Measurements from ENCODE around the gene SEMA5B.

Gene SEMA5B

DNA sequence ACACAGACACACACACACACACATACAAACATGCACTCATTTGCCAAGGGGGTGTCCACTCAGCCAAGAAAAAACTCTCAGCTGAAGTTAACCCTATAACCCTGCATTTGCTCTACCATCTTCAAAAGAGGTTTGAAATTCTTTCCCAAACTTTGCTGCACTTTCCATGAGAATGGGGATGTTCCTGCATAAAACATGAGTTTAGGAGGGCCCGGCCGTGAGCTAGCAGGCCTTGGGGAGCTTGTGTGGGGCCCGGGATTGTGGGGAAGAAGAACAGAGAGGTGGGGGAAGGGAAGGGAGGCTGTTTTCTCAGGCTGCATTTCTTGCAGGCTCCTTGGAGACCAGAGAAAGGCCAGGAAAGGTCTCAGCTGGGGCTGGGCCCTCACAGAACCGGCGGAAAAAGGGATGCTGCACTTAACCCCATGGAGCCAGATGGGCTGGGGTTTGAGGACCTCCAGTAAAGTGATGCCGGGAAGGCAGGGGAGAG lies 40.8 kb downstream of the SEMA5B start:
- no peak overlapping the region for H3K4me2 ChIP-seq (ENCODE audit: low read depth, low read length)
- H3K4me3 ChIP-seq (ENCODE audit: low read length): no peak overlapping the region
- H3K9me3 ChIP-seq (replicated peaks; ENCODE audit: insufficient read depth, low read length): no peaks in the 10 kb centered on the region
- H3K9ac ChIP-seq (ENCODE audit: low read length): no peak overlapping the region
- no peaks in the 10 kb centered on the region for H3F3A ChIP-seq (ENCODE audit: insufficient read depth, low read length)
- no peaks in the 10 kb centered on the region for H3K79me2 ChIP-seq (ENCODE audit: low read length)
- H3K4me1 ChIP-seq (ENCODE audit: low read length): no peaks in the 10 kb centered on the region
- no peak for DNase-seq
- no peaks in the 10 kb centered on the region for H3K36me3 ChIP-seq (replicated peaks; ENCODE audit: insufficient read depth, low read length)
- TF ChIP-seq EZH2phosphoT487 (IDR thresholded peaks at IDR 0.05; ENCODE audit: low read length): no peak
- TF ChIP-seq, protein P1, sequence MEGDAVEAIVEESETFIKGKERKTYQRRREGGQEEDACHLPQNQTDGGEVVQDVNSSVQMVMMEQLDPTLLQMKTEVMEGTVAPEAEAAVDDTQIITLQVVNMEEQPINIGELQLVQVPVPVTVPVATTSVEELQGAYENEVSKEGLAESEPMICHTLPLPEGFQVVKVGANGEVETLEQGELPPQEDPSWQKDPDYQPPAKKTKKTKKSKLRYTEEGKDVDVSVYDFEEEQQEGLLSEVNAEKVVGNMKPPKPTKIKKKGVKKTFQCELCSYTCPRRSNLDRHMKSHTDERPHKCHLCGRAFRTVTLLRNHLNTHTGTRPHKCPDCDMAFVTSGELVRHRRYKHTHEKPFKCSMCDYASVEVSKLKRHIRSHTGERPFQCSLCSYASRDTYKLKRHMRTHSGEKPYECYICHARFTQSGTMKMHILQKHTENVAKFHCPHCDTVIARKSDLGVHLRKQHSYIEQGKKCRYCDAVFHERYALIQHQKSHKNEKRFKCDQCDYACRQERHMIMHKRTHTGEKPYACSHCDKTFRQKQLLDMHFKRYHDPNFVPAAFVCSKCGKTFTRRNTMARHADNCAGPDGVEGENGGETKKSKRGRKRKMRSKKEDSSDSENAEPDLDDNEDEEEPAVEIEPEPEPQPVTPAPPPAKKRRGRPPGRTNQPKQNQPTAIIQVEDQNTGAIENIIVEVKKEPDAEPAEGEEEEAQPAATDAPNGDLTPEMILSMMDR (IDR thresholded peaks at IDR 0.05; ENCODE audit: low read length): no peak
- no peak for TF ChIP-seq EZH2 (optimal IDR thresholded peaks at IDR 0.05; ENCODE audit: low read depth, low read length)
- H2AFZ ChIP-seq (ENCODE audit: low read length): no peak overlapping the region
- H3K27ac ChIP-seq (ENCODE audit: low read length): no peak overlapping the region
- H3K9me2 ChIP-seq (replicated peaks; ENCODE audit: insufficient read depth, low read length): no peaks in the 10 kb centered on the region
- H4K20me1 ChIP-seq (ENCODE audit: insufficient read depth, low read length): no peaks in the 10 kb centered on the region
- H3K27me3 ChIP-seq (replicated peaks; ENCODE audit: insufficient read depth, low read length): no peaks in the 10 kb centered on the region

DNA sequence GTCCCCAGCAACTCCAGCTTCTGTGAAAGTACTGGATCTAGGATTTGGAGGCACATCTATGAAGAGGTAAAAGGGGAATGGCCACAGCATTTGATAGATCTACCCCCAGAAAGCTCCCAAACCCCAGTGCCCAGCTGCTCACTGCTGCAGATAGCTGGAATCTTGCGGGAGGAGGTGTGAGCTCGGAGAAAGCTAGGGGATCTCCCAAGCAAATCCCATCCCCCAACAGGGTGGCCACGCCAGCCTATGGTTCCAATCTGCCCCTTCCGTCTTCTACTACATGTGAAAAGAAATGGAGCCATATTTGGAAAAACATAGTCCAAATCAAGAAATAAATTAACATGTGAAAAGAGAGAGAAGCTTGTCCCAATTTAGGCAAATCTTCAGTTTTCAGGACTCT lies 42.0 kb downstream of the SEMA5B start:
- TF ChIP-seq EZH2 (optimal IDR thresholded peaks at IDR 0.05; ENCODE audit: low read depth, low read length) (no peak), EZH2phosphoT487 (IDR thresholded peaks at IDR 0.05; ENCODE audit: low read length) (no peak)
- TF ChIP-seq, protein P1 (IDR thresholded peaks at IDR 0.05; ENCODE audit: low read length): no peak
- Histone ChIP-seq H4K20me1 (ENCODE audit: insufficient read depth, low read length) (no peaks in the 10 kb centered on the region), H3F3A (ENCODE audit: insufficient read depth, low read length) (no peaks in the 10 kb centered on the region), H3K9me2 (replicated peaks; ENCODE audit: insufficient read depth, low read length) (no peaks in the 10 kb centered on the region), H3K9ac (ENCODE audit: low read length) (no peak overlapping the region), H3K36me3 (replicated peaks; ENCODE audit: insufficient read depth, low read length) (no peaks in the 10 kb centered on the region), H3K4me2 (ENCODE audit: low read depth, low read length) (no peak overlapping the region), H2AFZ (ENCODE audit: low read length) (no peak overlapping the region), H3K4me1 (ENCODE audit: low read length) (no peaks in the 10 kb centered on the region), H3K27me3 (replicated peaks; ENCODE audit: insufficient read depth, low read length) (no peaks in the 10 kb centered on the region), H3K27ac (ENCODE audit: low read length) (no peak overlapping the region), H3K4me3 (ENCODE audit: low read length) (no peak overlapping the region), H3K9me3 (replicated peaks; ENCODE audit: insufficient read depth, low read length) (no peaks in the 10 kb centered on the region), H3K79me2 (ENCODE audit: low read length) (no peaks in the 10 kb centered on the region)
- DNase-seq: no peak

DNA sequence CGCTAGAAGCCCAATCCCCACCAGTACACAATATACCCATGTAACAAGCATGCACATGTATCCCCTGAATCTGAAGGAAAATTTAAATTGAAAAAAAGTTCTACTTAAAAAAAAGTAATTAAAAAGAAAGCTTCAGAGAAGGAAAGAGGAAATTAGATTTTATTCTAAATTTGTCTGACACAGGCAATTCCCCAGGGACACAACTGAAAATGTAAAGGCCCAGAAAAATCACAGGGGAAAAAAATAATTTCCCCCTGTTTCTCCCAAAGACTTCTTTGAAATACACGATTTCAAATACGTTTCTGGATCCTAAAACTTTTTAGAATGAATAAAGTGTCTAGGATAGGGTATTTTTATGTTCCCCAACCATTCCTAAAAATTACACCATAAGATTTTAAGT lies 42.9 kb downstream of the SEMA5B start:
- H3F3A ChIP-seq (ENCODE audit: insufficient read depth, low read length): no peaks in the 10 kb centered on the region
- no peak overlapping the region for H3K9ac ChIP-seq (ENCODE audit: low read length)
- H3K79me2 ChIP-seq (ENCODE audit: low read length): no peaks in the 10 kb centered on the region
- H3K4me3 ChIP-seq (ENCODE audit: low read length): no peak overlapping the region
- H3K36me3 ChIP-seq (replicated peaks; ENCODE audit: insufficient read depth, low read length): no peaks in the 10 kb centered on the region
- DNase-seq: no peak
- no peak overlapping the region for H3K27ac ChIP-seq (ENCODE audit: low read length)
- H3K4me1 ChIP-seq (ENCODE audit: low read length): no peaks in the 10 kb centered on the region
- no peaks in the 10 kb centered on the region for H4K20me1 ChIP-seq (ENCODE audit: insufficient read depth, low read length)
- H3K27me3 ChIP-seq (replicated peaks; ENCODE audit: insufficient read depth, low read length): no peaks in the 10 kb centered on the region
- H2AFZ ChIP-seq (ENCODE audit: low read length): no peak overlapping the region
- TF ChIP-seq EZH2phosphoT487 (IDR thresholded peaks at IDR 0.05; ENCODE audit: low read length) (no peak), EZH2 (optimal IDR thresholded peaks at IDR 0.05; ENCODE audit: low read depth, low read length) (no peak)
- TF ChIP-seq, protein P1 (IDR thresholded peaks at IDR 0.05; ENCODE audit: low read length): no peak
- no peaks in the 10 kb centered on the region for H3K9me2 ChIP-seq (replicated peaks; ENCODE audit: insufficient read depth, low read length)
- H3K9me3 ChIP-seq (replicated peaks; ENCODE audit: insufficient read depth, low read length): no peaks in the 10 kb centered on the region
- H3K4me2 ChIP-seq (ENCODE audit: low read depth, low read length): no peak overlapping the region

Measured in MM.1S (cell line).